ENCODE results near the gene FMN1. TPM values are rescaled to one million over a fixed set of nuclear protein-coding genes. Genes with fewer than 3 reads are reported as not detected.
"Not testable (repeated sequence)": the region's sequence is repeated elsewhere in the genome, so short reads cannot be mapped to it uniquely, and the experiment has no call there.

Gene FMN1
- total RNA-seq, 4 donors from 2014 or later: 2.6 to 6.6 (median 4.2) TPM

- intact Hi-C loops (cut with DNase I; ENCODE audit: low total_unique reads) (no loop called here), in situ Hi-C loops (cut with MboI; ENCODE audit: low sequenced_read_pairs in 4 of 4) (no loop called here)
- ATAC-seq (no peak), DNase-seq (no peak)
- Histone ChIP-seq H3K27me3 (no peaks in the 10 kb centered on the region), H3K4me3 (no peak overlapping the region), H3K27ac (no peak overlapping the region), H3K9me3 (no peaks in the 10 kb centered on the region), H3K4me1 (peaks cover 0 to 3% of the 10 kb centered on the region in 2 donors), H3K36me3 (no peaks in the 10 kb centered on the region)
- TF ChIP-seq POLR2A (IDR thresholded peaks at IDR 0.05) (no peak), CTCF (IDR thresholded peaks at IDR 0.05 in 4 of 5, conservative IDR thresholded peaks at IDR 0.05 in 1 of 5) (no peak)
Measured at GRCh38 chr15:32951736-32952464, 242.6 kb downstream of the FMN1 start.

- DNase-seq; H3K9me3 ChIP-seq; H3K4me1 ChIP-seq; H3K27me3 ChIP-seq; H3K27ac ChIP-seq; intact Hi-C loops (cut with DNase I; ENCODE audit: low total_unique reads); ATAC-seq; H3K4me3 ChIP-seq; in situ Hi-C loops (cut with MboI; ENCODE audit: low sequenced_read_pairs in 4 of 4); H3K36me3 ChIP-seq: not testable (repeated sequence)
Measured at GRCh38 chr15:32950051-32950450, 244.5 kb downstream of the FMN1 start.

GRCh38 chr15:32946210-32946609 lies 248.3 kb downstream of the FMN1 start:
- no peaks in the 10 kb centered on the region for H3K27me3 ChIP-seq
- H3K36me3 ChIP-seq: no peaks in the 10 kb centered on the region
- DNase-seq (no peak), ATAC-seq (no peak)
- in situ Hi-C loops (cut with MboI; ENCODE audit: low sequenced_read_pairs in 4 of 4) (no loop called here), intact Hi-C loops (cut with DNase I; ENCODE audit: low total_unique reads) (no loop called here)
- H3K4me1 ChIP-seq: no peaks in the 10 kb centered on the region
- no peak overlapping the region for H3K4me3 ChIP-seq
- no peaks in the 10 kb centered on the region for H3K9me3 ChIP-seq
- no peak overlapping the region for H3K27ac ChIP-seq
- TF ChIP-seq CTCF (IDR thresholded peaks at IDR 0.05 in 4 of 5, conservative IDR thresholded peaks at IDR 0.05 in 1 of 5) (no peak), POLR2A (IDR thresholded peaks at IDR 0.05) (no peak)

- H3K27me3 ChIP-seq: no peaks in the 10 kb centered on the region
- H3K9me3 ChIP-seq: no peaks in the 10 kb centered on the region
- H3K27ac ChIP-seq: no peak overlapping the region
- H3K36me3 ChIP-seq: no peaks in the 10 kb centered on the region
- no peak overlapping the region for H3K4me3 ChIP-seq
- intact Hi-C loops (cut with DNase I; ENCODE audit: low total_unique reads) (loop anchor here (1.0 kb wide), 1 partner anchor 16 kb away; no protein-coding TSS in a partner anchor), in situ Hi-C loops (cut with MboI; ENCODE audit: low sequenced_read_pairs in 4 of 4) (no loop called here)
- no peak for DNase-seq
- no peak for TF ChIP-seq CTCF (IDR thresholded peaks at IDR 0.05 in 4 of 5, conservative IDR thresholded peaks at IDR 0.05 in 1 of 5)
- TF ChIP-seq POLR2A (IDR thresholded peaks at IDR 0.05): no peak
- no peak for ATAC-seq
- no peaks in the 10 kb centered on the region for H3K4me1 ChIP-seq
Measured at GRCh38 chr15:32944431-32944830, 250.1 kb downstream of the FMN1 start.

GRCh38 chr15:32943711-32944110 lies 250.8 kb downstream of the FMN1 start:
- Histone ChIP-seq H3K4me1 (no peaks in the 10 kb centered on the region), H3K9me3 (no peaks in the 10 kb centered on the region), H3K27ac (no peak overlapping the region), H3K36me3 (no peaks in the 10 kb centered on the region), H3K4me3 (no peak overlapping the region), H3K27me3 (no peaks in the 10 kb centered on the region)
- TF ChIP-seq CTCF (IDR thresholded peaks at IDR 0.05 in 4 of 5, conservative IDR thresholded peaks at IDR 0.05 in 1 of 5) (no peak), POLR2A (IDR thresholded peaks at IDR 0.05) (no peak)
- no peak for DNase-seq
- ATAC-seq: no peak
- intact Hi-C loops (cut with DNase I; ENCODE audit: low total_unique reads) (loop anchor here (1.0 kb wide), 1 partner anchor 15 kb away; no protein-coding TSS in a partner anchor), in situ Hi-C loops (cut with MboI; ENCODE audit: low sequenced_read_pairs in 4 of 4) (no loop called here)

Data from gastrocnemius medialis (tissue), 4 donors.